ENCODE measurements around the gene SERPINF2.
"Not testable (repeated sequence)": the region's sequence is repeated elsewhere in the genome, so short reads cannot be mapped to it uniquely, and the experiment has no call there.

Gene SERPINF2

DNA sequence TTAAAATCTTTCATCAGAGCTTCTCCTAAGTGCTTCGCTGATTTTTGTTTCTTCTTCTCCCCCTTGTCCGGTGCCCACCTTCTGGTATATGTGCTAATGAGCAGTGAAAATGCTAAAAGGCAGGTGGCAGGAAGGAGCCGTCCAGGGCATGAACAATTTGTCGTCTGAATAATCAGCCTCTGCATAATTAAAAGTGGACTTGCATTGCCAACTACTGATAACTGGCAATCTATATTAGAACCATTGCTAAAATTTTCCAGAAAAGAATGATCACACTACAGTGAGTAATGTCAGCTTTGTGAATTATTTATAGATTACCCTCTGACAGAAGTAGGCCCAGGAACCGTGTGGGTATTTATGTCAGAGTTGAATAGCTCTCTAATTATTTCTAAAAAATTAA is 47.3 kb downstream of the SERPINF2 start:
- DNase-seq (ENCODE audit: low read depth): no peak

GRCh38 chr17:1792495-1793446 is 50.1 kb downstream of the SERPINF2 start:
- no peak for DNase-seq (ENCODE audit: low read depth)

DNA sequence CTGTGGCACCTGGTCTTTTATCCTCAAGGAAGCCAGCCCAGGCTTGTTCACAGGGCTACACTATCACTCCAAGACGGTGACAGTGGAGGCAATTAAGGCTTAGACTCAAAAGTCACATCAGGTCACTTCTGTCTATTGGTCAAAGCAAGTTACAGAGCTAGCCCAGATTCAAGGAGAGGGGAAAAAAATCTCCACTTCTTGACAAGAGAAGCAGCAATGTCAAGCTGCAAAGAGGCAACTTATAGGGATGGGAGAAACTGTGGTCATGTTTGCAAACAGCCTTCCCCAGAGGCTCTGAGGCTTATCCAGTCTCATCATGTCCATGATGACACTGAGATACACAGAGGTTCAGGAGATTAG is 50.8 kb downstream of the SERPINF2 start:
- no peak for DNase-seq (ENCODE audit: low read depth)

DNA sequence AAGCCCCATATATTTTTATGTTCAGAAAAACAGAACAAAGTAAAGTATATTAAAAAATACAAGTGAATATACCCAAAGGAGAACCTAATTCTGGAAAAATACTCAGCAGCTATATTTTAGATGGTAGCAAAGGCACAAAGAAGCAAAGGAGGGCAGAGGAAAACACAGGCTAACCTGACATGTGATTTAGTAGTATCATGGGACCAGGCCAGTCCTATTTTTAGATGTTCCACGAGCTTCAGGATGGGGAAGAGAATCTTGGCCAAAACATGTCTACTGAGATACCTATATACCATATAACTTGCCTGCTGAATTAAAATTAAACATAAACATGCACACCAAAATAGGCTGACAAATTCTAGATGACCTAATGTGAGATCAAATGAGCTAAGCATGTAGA is 54.1 kb downstream of the SERPINF2 start:
- no peak for DNase-seq (ENCODE audit: low read depth)

GRCh38 chr17:1797323-1797722 is 54.7 kb downstream of the SERPINF2 start:
- no peak for DNase-seq (ENCODE audit: low read depth)

- not testable (repeated sequence) for DNase-seq (ENCODE audit: low read depth)
Measured at GRCh38 chr17:1797846-1798245, 55.2 kb downstream of the SERPINF2 start.

- no peak for DNase-seq (ENCODE audit: low read depth)
Measured at GRCh38 chr17:1800240-1800639, 57.6 kb downstream of the SERPINF2 start.

DNA sequence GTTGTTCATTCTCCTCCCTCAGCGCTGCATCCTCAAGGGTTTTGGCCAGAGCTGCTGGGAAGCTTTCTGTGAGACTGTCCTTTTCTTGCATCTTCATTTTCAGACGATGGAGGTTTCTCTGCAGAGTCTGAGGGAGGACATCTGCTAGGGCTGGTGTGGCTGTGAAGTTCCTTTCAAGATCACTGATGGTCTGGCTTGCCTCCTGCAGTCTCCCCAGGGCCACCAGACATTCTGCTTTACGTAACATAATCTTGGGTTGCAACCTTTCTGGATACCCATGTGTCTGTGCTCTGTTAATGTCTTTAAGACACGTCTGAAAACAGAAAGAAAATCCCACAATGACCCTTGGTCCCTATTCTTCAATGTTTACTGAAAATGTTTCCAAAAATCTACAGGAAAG is 58.0 kb downstream of the SERPINF2 start:
- no peak for DNase-seq (ENCODE audit: low read depth)

DNA sequence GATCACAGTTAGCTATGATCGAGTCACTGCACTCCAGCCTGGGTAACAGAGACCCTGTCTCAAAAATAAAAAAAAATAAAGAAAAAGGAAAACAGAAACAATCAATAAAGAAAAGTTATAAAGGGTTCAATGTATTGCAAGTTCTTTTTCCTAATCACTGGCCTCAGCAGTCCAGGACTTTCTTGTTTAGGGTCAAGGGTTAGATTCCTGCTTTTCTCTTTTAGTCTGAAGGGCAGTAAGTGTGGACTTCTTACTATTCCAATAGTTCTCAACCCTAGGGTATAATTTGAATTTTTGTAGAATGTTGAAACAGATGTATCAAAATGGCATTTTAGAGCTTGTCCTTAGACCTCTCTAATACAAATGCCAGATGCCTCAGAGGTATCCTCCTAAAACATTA is 59.8 kb downstream of the SERPINF2 start:
- no peak for DNase-seq (ENCODE audit: low read depth)

- no peak for DNase-seq (ENCODE audit: low read depth)
Measured at GRCh38 chr17:1803280-1803679, 60.6 kb downstream of the SERPINF2 start.

All from activated T-helper 1 cell treated with Interleukin-2 at 50 U/mL for 16 hours (primary cell).